Neuron (in vitro differentiated cells): Measurements from ENCODE around the gene ITGB1BP1.

Experiments
- H2AFZ ChIP-seq: one replicate; pipeline ENCODE4 v1.6.1; 2013; ENCODE audit warnings: low read depth, mild to moderate bottlenecking, inconsistent platforms, low read length, moderate library complexity
- H3K27me3 ChIP-seq: one replicate; pipeline ENCODE4 v1.6.1; 2013; ENCODE audit warnings: low read length; ENCODE audit not compliant: insufficient read depth
- H3K36me3 ChIP-seq: one replicate; pipeline ENCODE4 v1.6.1; 2013; ENCODE audit warnings: low read length; ENCODE audit not compliant: insufficient read depth
- H3K4me1 ChIP-seq: one replicate; pipeline ENCODE4 v1.6.1; 2013; ENCODE audit warnings: low read length; ENCODE audit not compliant: insufficient read depth
- H3K4me3 ChIP-seq: 2 replicates; pipeline ENCODE4 v1.5.1; 2013; ENCODE audit warnings: mild to moderate bottlenecking, low read length, moderate library complexity
- H3K9me3 ChIP-seq: one replicate; pipeline ENCODE4 v1.6.1; 2013; ENCODE audit warnings: low read length

Gene ITGB1BP1

GRCh38 chr2:9354318-9354717 lies 69.0 kb downstream of the ITGB1BP1 start:
- Histone ChIP-seq H3K9me3 (no peaks in the 10 kb centered on the region), H2AFZ (no peak overlapping the region), H3K27me3 (no peaks in the 10 kb centered on the region), H3K36me3 (peaks cover 72% of the 10 kb centered on the region), H3K4me3 (no peak overlapping the region), H3K4me1 (peaks cover 32% of the 10 kb centered on the region)
